Measurements from ENCODE around the gene BRPF3.

BRPF3 gene

GRCh38 chr6:36196113-36196879, at the start of gene BRPF3:
Gene BRPF3 (plus strand): TSS chr6:36196744. CDS start chr6:36200323, 3,579 bp downstream.
- DNase-seq (ENCODE audit: low spot score) = peak; percentile 70

- no peak for DNase-seq (ENCODE audit: low spot score)
These were observed 49.2 kb upstream of the BRPF3 start for GRCh38 chr6:36147294-36147693.

- no peak for DNase-seq (ENCODE audit: low spot score)
These were observed 47.1 kb upstream of the BRPF3 start for GRCh38 chr6:36149476-36149875.

- no peak for DNase-seq (ENCODE audit: low spot score)
These were observed 46.3 kb upstream of the BRPF3 start for GRCh38 chr6:36150283-36150682.

GRCh38 chr6:36154286-36154685, 42.3 kb upstream of the BRPF3 start:
- no peak for DNase-seq (ENCODE audit: low spot score)

- DNase-seq (ENCODE audit: low spot score) = no peak
These were observed 40.9 kb upstream of the BRPF3 start for GRCh38 chr6:36155662-36156061.

GRCh38 chr6:36160147-36160760, 36.3 kb upstream of the BRPF3 start:
- no peak for DNase-seq (ENCODE audit: low spot score)

- DNase-seq (ENCODE audit: low spot score) = no peak
These were observed 27.2 kb upstream of the BRPF3 start for GRCh38 chr6:36169023-36170007.

- no peak for DNase-seq (ENCODE audit: low spot score)
These were observed 25.8 kb upstream of the BRPF3 start for GRCh38 chr6:36170704-36171103.

GRCh38 chr6:36171573-36171972, 25.0 kb upstream of the BRPF3 start:
- DNase-seq (ENCODE audit: low spot score) = no peak

- DNase-seq (ENCODE audit: low spot score) = no peak
These were observed 19.4 kb upstream of the BRPF3 start for GRCh38 chr6:36177166-36177565.

- DNase-seq (ENCODE audit: low spot score) = no peak
These were observed 18.0 kb upstream of the BRPF3 start for GRCh38 chr6:36178544-36178943.

GRCh38 chr6:36180126-36180525, 16.4 kb upstream of the BRPF3 start:
- DNase-seq (ENCODE audit: low spot score) = no peak

- no peak for DNase-seq (ENCODE audit: low spot score)
These were observed 12.2 kb upstream of the BRPF3 start for GRCh38 chr6:36184311-36184710.

GRCh38 chr6:36186199-36186598, 10.3 kb upstream of the BRPF3 start:
- no peak for DNase-seq (ENCODE audit: low spot score)

GRCh38 chr6:36187446-36187845, 9.1 kb upstream of the BRPF3 start:
- no peak for DNase-seq (ENCODE audit: low spot score)

GRCh38 chr6:36195471-36196112, 952 bp upstream of the BRPF3 start:
- peak; percentile 33 for DNase-seq (ENCODE audit: low spot score)

- DNase-seq (ENCODE audit: low spot score) = peak; percentile 94
These were observed 470 bp downstream of the BRPF3 start for GRCh38 chr6:36196880-36197548.

- DNase-seq (ENCODE audit: low spot score) = no peak
These were observed 1.2 kb downstream of the BRPF3 start for GRCh38 chr6:36197739-36198221.

- no peak for DNase-seq (ENCODE audit: low spot score)
These were observed 2.4 kb downstream of the BRPF3 start for GRCh38 chr6:36198986-36199385.

GRCh38 chr6:36200154-36200891, 3.8 kb downstream of the BRPF3 start:
- no peak for DNase-seq (ENCODE audit: low spot score)

Measured in HuH-7.5 (cell line).